SU-DHL-6 (cell line): ENCODE results near the gene ITGA11.

Experiments
- H2AFZ ChIP-seq: fragments of 200-600 bp; sonication (generic); 2 replicates; pipeline ENCODE4 v1.6.1; 2014; ENCODE audit warnings: low read depth, mild to moderate bottlenecking, moderate library complexity, mixed read lengths, antibody characterized with exemption, low read length; ENCODE audit not compliant: severe bottlenecking
- H3F3A ChIP-seq: fragments of 200-600 bp; shearing (Covaris generic); 2 replicates; pipeline ENCODE4 v1.6.0; 2016; ENCODE audit warnings: antibody characterized with exemption, mild to moderate bottlenecking; ENCODE audit not compliant: insufficient read depth
- H3K27ac ChIP-seq: fragments of 200-600 bp; sonication (generic); 2 replicates; pipeline ENCODE4 v1.5.1; 2016; ENCODE audit warnings: low read depth, mild to moderate bottlenecking, low read length, moderate library complexity, mixed read lengths
- H3K27me3 ChIP-seq: fragments of 200-600 bp; sonication (generic), shearing (Covaris generic); 2 replicates; pipeline ENCODE4 v1.6.0; 2014; ENCODE audit warnings: mild to moderate bottlenecking, low read length
- H3K36me3 ChIP-seq: fragments of 200-600 bp; sonication (generic); 2 replicates; pipeline ENCODE4 v1.6.1; 2014; ENCODE audit warnings: mild to moderate bottlenecking, low read length, mixed read lengths
- H3K4me2 ChIP-seq: fragments of 300-600, 200-600 bp; shearing (Covaris generic), sonication (generic); 2 replicates; pipeline ENCODE4 v1.6.0; 2014; ENCODE audit warnings: low read length, low read depth, mild to moderate bottlenecking; ENCODE audit not compliant: poor library complexity, severe bottlenecking
- H3K4me3 ChIP-seq: fragments of 200-600 bp; sonication (generic); 2 replicates; pipeline ENCODE4 v1.5.1; 2014; ENCODE audit warnings: antibody characterized with exemption, low read length, mild to moderate bottlenecking, mixed read lengths; ENCODE audit not compliant: insufficient read depth, poor library complexity, severe bottlenecking
- H3K79me2 ChIP-seq: fragments of 200-600 bp; sonication (generic); 2 replicates; pipeline ENCODE4 v1.6.1; 2014; ENCODE audit warnings: mild to moderate bottlenecking, low read length, moderate library complexity; ENCODE audit not compliant: insufficient read depth
- H3K9ac ChIP-seq: fragments of 200-600 bp; sonication (generic); 2 replicates; pipeline ENCODE4 v1.7.0; 2014; ENCODE audit warnings: mild to moderate bottlenecking, low read length
- H3K9me2 ChIP-seq: fragments of 200-600 bp; sonication (generic); replicated peaks from 2 replicates; pipeline ENCODE4 v1.6.1; 2014; ENCODE audit warnings: low read length; ENCODE audit not compliant: insufficient read depth
- H3K9me3 ChIP-seq: fragments of 200-600 bp; sonication (generic); 2 replicates; pipeline ENCODE4 v1.6.1; 2014; ENCODE audit warnings: low read length, mixed read lengths; ENCODE audit not compliant: insufficient read depth
- H4K20me1 ChIP-seq: fragments of 200-600 bp; sonication (generic); 2 replicates; pipeline ENCODE4 v1.6.1; 2014; ENCODE audit warnings: low read depth, mild to moderate bottlenecking, antibody characterized with exemption, low read length, moderate library complexity, mixed read lengths
- EZH2phosphoT487 ChIP-seq: fragments of 200-600 bp; sonication (generic), shearing (Covaris generic); conservative IDR thresholded peaks from 2 replicates; pipeline ENCODE4 v1.6.1; 2018; ENCODE audit warnings: mild to moderate bottlenecking, antibody characterized with exemption, low read length, moderate library complexity, mixed read lengths
- TF ChIP-seq, protein P1 (sequence below): fragments of 200-600 bp; sonication (generic); IDR thresholded peaks from one replicate; pipeline ENCODE4 v1.5.1; 2017; ENCODE audit warnings: antibody characterized with exemption, mild to moderate bottlenecking, low read length, moderate library complexity; ENCODE audit not compliant: insufficient read depth, poor library complexity, severe bottlenecking

ITGA11 gene

DNA sequence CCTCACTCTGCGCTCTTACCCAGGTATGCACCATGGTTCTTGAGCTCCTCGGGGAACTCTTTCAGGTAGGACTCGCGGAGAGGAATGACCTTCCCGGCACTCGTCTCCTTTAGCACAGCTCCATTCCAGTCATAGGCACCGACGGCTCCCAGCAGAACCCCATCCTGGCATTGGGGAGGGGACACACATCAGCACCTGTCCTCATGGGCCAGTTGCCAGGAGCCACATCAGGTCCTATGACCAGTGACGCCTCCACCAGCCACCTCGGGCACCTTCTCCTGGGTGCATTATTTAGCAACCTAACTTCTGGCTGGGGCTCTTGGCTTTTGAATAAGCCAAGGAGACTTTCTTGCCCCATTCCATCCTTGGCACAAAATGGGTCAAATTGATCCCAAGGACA, 92.5 kb downstream of the ITGA11 start:
- no peak for TF ChIP-seq EZH2phosphoT487
- TF ChIP-seq, protein P1, sequence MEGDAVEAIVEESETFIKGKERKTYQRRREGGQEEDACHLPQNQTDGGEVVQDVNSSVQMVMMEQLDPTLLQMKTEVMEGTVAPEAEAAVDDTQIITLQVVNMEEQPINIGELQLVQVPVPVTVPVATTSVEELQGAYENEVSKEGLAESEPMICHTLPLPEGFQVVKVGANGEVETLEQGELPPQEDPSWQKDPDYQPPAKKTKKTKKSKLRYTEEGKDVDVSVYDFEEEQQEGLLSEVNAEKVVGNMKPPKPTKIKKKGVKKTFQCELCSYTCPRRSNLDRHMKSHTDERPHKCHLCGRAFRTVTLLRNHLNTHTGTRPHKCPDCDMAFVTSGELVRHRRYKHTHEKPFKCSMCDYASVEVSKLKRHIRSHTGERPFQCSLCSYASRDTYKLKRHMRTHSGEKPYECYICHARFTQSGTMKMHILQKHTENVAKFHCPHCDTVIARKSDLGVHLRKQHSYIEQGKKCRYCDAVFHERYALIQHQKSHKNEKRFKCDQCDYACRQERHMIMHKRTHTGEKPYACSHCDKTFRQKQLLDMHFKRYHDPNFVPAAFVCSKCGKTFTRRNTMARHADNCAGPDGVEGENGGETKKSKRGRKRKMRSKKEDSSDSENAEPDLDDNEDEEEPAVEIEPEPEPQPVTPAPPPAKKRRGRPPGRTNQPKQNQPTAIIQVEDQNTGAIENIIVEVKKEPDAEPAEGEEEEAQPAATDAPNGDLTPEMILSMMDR, result no peak
- no peaks in the 10 kb centered on the region for H3K9me3 ChIP-seq

DNA sequence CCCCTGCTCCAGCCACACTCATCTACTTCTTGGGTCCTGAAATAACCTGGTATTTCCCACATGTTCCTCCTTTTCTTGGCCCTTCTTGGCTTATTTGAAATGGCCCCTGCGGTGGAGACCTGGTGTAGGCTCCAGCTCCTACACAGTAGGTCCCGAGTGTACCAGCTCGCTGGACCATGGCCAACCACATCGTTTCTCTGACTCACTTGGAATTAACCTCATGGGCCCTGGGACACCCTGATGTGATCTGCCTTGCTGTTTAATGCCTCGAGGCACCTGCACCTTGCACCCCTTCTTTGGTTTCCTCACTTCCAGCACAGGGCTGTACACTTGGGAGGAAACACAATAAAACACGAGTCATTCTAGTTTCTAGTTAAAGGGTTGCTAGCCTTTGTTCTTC, 94.1 kb downstream of the ITGA11 start:
- H3K9me3 ChIP-seq, result no peaks in the 10 kb centered on the region
- no peaks in the 10 kb centered on the region for H4K20me1 ChIP-seq
- no peak overlapping the region for H2AFZ ChIP-seq
- H3K4me2 ChIP-seq, result no peak overlapping the region
- no peaks in the 10 kb centered on the region for H3K9me2 ChIP-seq
- H3K27ac ChIP-seq, result no peak overlapping the region
- H3F3A ChIP-seq, result no peaks in the 10 kb centered on the region
- H3K9ac ChIP-seq, result no peak overlapping the region
- H3K4me3 ChIP-seq, result no peak overlapping the region
- no peak for TF ChIP-seq EZH2phosphoT487
- TF ChIP-seq, protein P1, result no peak
- H3K79me2 ChIP-seq, result no peaks in the 10 kb centered on the region
- H3K27me3 ChIP-seq, result no peaks in the 10 kb centered on the region
- no peaks in the 10 kb centered on the region for H3K36me3 ChIP-seq

More for the DNA sequence above, 92.5 kb downstream of the ITGA11 start:
- Histone ChIP-seq H3K9me2 (no peaks in the 10 kb centered on the region), H3F3A (no peaks in the 10 kb centered on the region), H2AFZ (no peak overlapping the region), H3K27me3 (no peaks in the 10 kb centered on the region), H3K36me3 (no peaks in the 10 kb centered on the region), H4K20me1 (no peaks in the 10 kb centered on the region), H3K4me3 (no peak overlapping the region), H3K9ac (no peak overlapping the region), H3K27ac (no peak overlapping the region), H3K79me2 (no peaks in the 10 kb centered on the region), H3K4me2 (no peak overlapping the region)

DNA sequence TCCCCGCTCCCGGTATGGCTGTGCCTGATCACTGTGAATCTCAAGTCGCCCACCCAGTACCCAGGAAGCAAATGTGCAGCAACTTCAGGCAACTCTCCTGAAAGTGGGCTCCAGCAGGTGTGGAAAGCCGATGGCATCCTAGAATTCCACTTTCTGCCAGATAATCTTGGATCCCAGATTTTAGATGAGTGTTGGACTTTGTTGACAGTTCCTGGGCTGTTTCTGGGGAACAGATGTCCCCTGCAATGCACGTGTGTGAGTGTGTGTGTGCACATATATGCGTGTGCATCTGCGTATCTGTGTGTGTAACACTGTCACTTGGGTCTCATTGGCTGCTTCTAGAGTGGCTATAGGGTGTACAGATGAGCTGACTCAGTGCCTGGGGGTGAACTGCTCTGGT, 95.4 kb downstream of the ITGA11 start:
- no peaks in the 10 kb centered on the region for H3K79me2 ChIP-seq
- H3K27ac ChIP-seq, result no peak overlapping the region
- H3K9me2 ChIP-seq, result no peaks in the 10 kb centered on the region
- no peak overlapping the region for H3K4me2 ChIP-seq
- H3K9ac ChIP-seq, result no peak overlapping the region
- no peak for TF ChIP-seq EZH2phosphoT487
- TF ChIP-seq, protein P1, result no peak
- H4K20me1 ChIP-seq, result no peaks in the 10 kb centered on the region
- no peaks in the 10 kb centered on the region for H3K27me3 ChIP-seq
- H3K9me3 ChIP-seq, result no peaks in the 10 kb centered on the region
- no peak overlapping the region for H3K4me3 ChIP-seq
- H3K36me3 ChIP-seq, result no peaks in the 10 kb centered on the region
- H3F3A ChIP-seq, result no peaks in the 10 kb centered on the region
- no peak overlapping the region for H2AFZ ChIP-seq

DNA sequence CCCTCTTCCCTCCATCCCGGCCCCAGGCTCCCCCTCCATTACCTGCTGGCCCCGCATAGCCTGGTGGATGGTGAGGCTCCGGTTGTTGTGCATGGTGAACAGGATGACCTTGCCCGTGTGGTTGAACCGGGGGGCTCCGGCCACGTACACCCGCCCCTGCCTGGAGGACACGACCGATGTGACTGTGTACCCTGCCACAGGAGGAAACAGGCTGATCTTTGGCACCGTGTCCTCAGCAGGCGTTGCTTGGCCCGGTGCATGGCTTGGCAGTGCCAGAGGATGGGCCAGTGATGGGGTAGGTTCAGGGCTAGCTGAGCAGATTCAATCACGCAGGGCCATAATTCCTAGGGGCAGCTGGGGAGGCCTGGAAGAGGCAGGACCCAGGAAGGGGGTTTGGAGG, 96.3 kb downstream of the ITGA11 start:
- Histone ChIP-seq H2AFZ (no peak overlapping the region), H3K4me3 (no peak overlapping the region), H3K36me3 (no peaks in the 10 kb centered on the region), H3K27ac (no peak overlapping the region), H3F3A (no peaks in the 10 kb centered on the region), H3K9ac (no peak overlapping the region), H3K9me2 (no peaks in the 10 kb centered on the region), H3K79me2 (no peaks in the 10 kb centered on the region), H3K27me3 (no peaks in the 10 kb centered on the region), H3K4me2 (no peak overlapping the region), H4K20me1 (no peaks in the 10 kb centered on the region), H3K9me3 (no peaks in the 10 kb centered on the region)
- TF ChIP-seq, protein P1, result no peak
- TF ChIP-seq EZH2phosphoT487, result no peak
